CD4-positive, alpha-beta T cell treated with Interleukin-2 at 100 ng/mL for 4 hours (primary cell): ENCODE data around the gene CAPN10.

ENCODE experiments used
- DNase-seq: peaks from one replicate; pipeline ENCODE4 v3.0.0-alpha.2; 2020; ENCODE audit warnings: low spot score

CAPN10 gene

GRCh38 chr2:240574386-240575100 is 12.0 kb upstream of the CAPN10 start:
- DNase-seq = no peak

GRCh38 chr2:240575101-240575965 is 11.2 kb upstream of the CAPN10 start:
- DNase-seq = no peak

GRCh38 chr2:240576036-240576435 is 10.5 kb upstream of the CAPN10 start:
- no peak for DNase-seq

GRCh38 chr2:240576436-240577205 is 9.9 kb upstream of the CAPN10 start:
- DNase-seq = no peak

- DNase-seq = no peak
Observed at GRCh38 chr2:240577281-240578109, 9.0 kb upstream of the CAPN10 start.

- DNase-seq = no peak
Observed at GRCh38 chr2:240578110-240578450, 8.5 kb upstream of the CAPN10 start.

- no peak for DNase-seq
Observed at GRCh38 chr2:240578488-240578887, 8.0 kb upstream of the CAPN10 start.

- no peak for DNase-seq
Observed at GRCh38 chr2:240579071-240579762, 7.3 kb upstream of the CAPN10 start.

GRCh38 chr2:240579771-240580614 is 6.5 kb upstream of the CAPN10 start:
- peak; percentile 86 for DNase-seq

- no peak for DNase-seq
Observed at GRCh38 chr2:240581811-240582210, 4.7 kb upstream of the CAPN10 start.

- DNase-seq = no peak
Observed at GRCh38 chr2:240582781-240583180, 3.8 kb upstream of the CAPN10 start.

GRCh38 chr2:240583774-240584173 is 2.8 kb upstream of the CAPN10 start:
- no peak for DNase-seq

GRCh38 chr2:240584486-240585031 is 2.0 kb upstream of the CAPN10 start:
- no peak for DNase-seq

- no peak for DNase-seq
Observed at GRCh38 chr2:240585101-240585500, 1.4 kb upstream of the CAPN10 start.

- no peak for DNase-seq
Observed at GRCh38 chr2:240585681-240586197, 795 bp upstream of the CAPN10 start.

- DNase-seq = peak; percentile 58
Observed at GRCh38 chr2:240586919-240587800, 626 bp downstream of the CAPN10 start.

GRCh38 chr2:240588006-240588655 is 1.6 kb downstream of the CAPN10 start:
- no peak for DNase-seq

- no peak for DNase-seq
Observed at GRCh38 chr2:240588669-240589068, 2.1 kb downstream of the CAPN10 start.
